Activated T-helper 1 cell treated with anti-CD3 and anti-CD28 coated beads, Interleukin-12 subunit alpha, Interleukin-12 subunit beta, Interleukin-2, Interleukin-4 antibody, amounts not matched to agents 30 ng/mL and 10 ng/mL and 1 ng/mL, durations not matched to agents 14 hours and 24 hours and 36 hours (primary cell): ENCODE measurements around the gene PDHB. TPM values are rescaled to one million over a fixed set of nuclear protein-coding genes. Genes with fewer than 3 reads are reported as not detected.
"Not testable (repeated sequence)": the region's sequence is repeated elsewhere in the genome, so short reads cannot be mapped to it uniquely, and the experiment has no call there.

Experiments used
- DNase-seq: peaks from one replicate; pipeline ENCODE4 v3.0.0; 2021; ENCODE audit warnings: low spot score
- H3K27ac Mint-ChIP-seq: one replicate; pipeline ENCODE4 v1.8.0; 2021; ENCODE audit warnings: mild to moderate bottlenecking, mixed read lengths
- H3K27me3 Mint-ChIP-seq: one replicate; pipeline ENCODE4 v1.8.0; 2022; ENCODE audit warnings: mild to moderate bottlenecking, moderate library complexity, mixed read lengths; ENCODE audit not compliant: insufficient read depth
- H3K36me3 Mint-ChIP-seq: one replicate; pipeline ENCODE4 v1.8.0; 2021; ENCODE audit warnings: low read depth, mixed read lengths
- H3K4me1 Mint-ChIP-seq: one replicate; pipeline ENCODE4 v1.8.0; 2021; ENCODE audit warnings: low read depth, mixed read lengths
- H3K4me3 Mint-ChIP-seq: one replicate; pipeline ENCODE4 v1.8.0; 2021; ENCODE audit warnings: mild to moderate bottlenecking, moderate library complexity, mixed read lengths
- H3K9me3 Mint-ChIP-seq: one replicate; pipeline ENCODE4 v1.8.0; 2021; ENCODE audit warnings: mixed read lengths
- intact Hi-C: fragments of 100-400 bp; cut with micrococcal nuclease; formaldehyde crosslinking; loops from one replicate; pipeline ENCODE4 v1.15.1; 2024
- total RNA-seq: library from RNA; stranded (reverse); gene quantifications from 2 replicates; pipeline ENCODE4 v1.2.3, GENCODE V29; 2022

Gene PDHB
- total RNA-seq, 1 donor from 2014 or later: 68.1 TPM

DNA sequence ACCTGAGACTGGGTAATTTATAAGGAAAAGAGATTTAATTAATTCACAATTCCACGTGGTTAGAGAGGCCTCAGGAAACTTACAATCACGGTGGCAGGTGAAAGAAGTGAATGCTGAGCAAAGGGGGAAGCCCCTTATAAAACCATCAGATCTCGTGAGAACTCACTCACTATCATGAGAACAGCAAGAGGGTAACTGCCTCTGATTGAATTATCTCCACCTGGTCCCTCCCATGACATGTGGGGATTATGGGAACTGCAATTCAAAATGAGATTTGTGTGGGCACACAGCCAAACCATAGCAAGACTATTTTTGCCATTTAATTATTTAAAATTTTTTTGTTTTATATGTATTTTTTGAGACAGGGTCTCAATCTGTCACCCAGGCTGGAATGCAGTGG is 31.2 kb upstream of the PDHB start:
- H3K9me3 Mint-ChIP-seq: no peaks in the 10 kb centered on the region
- intact Hi-C loops: no loop called here
- H3K27ac Mint-ChIP-seq: no peak overlapping the region
- H3K36me3 Mint-ChIP-seq: no peaks in the 10 kb centered on the region
- H3K4me1 Mint-ChIP-seq: peaks cover 20% of the 10 kb centered on the region
- no peak overlapping the region for H3K4me3 Mint-ChIP-seq
- peaks cover 15% of the 10 kb centered on the region for H3K27me3 Mint-ChIP-seq
- DNase-seq: no peak

DNA sequence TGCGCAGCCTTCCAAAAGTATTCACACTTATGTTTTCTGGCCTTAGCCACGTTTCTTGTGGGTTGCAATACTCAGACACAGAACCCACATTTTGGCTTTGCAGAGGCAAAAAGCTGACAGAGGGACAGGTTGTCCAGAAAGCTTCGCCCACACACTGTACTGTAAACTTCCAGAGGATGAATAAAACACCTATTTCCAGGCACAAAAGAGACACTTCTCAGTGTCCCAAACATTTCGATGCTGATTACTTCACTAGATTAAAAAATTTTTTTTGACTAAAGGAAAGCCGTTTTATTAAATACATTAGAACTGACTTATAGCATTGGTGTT is 30.3 kb upstream of the PDHB start:
- H3K4me3 Mint-ChIP-seq: no peak overlapping the region

DNA sequence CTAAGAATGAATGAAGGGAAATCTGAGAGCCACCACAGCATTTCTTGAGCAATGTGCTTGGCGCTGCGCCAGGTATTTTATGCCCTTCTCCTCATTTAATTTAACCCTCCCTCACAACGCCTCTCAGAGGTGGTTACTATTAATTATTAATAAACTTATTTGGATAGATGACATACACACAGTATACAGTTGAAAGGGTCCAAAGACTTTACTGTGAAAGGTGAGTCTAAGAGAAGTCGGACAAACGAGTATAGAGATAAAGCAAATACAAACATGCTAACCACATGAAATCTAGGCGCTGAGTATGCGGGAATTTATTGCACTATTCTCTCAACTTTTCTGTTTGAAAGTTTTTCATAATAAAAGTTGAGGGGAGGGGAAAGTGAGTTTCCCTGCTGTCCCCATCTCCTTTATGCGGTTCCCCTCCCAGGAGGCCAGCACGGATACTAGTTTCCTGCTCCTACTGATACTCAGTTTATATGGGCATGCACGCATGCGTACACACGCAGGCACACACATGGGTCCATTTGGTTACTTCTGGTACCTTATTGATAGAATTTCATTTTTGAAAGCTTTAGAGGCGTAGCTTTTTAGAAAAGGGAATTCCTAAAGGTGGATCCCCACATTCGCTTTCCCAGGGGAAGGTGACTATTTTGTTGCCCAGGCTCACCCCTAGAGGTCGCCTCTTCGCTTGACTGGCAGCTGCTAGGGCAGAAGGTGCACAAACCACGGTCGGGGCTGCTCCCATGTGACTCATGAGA is 29.7 kb upstream of the PDHB start:
- peak; percentile 71 for DNase-seq
- Mint-ChIP-seq H3K36me3 (no peaks in the 10 kb centered on the region), H3K27me3 (peaks cover 17% of the 10 kb centered on the region), H3K9me3 (no peaks in the 10 kb centered on the region), H3K27ac (no peak overlapping the region), H3K4me1 (peaks cover 13% of the 10 kb centered on the region), H3K4me3 (no peak overlapping the region)
- intact Hi-C loops: loop anchor here (1.0 kb wide), 5 partner anchors 8 to 167 kb away; no protein-coding TSS in a partner anchor

More for the DNA sequence above, 30.3 kb upstream of the PDHB start:
- Mint-ChIP-seq H3K4me1 (peaks cover 16% of the 10 kb centered on the region), H3K9me3 (no peaks in the 10 kb centered on the region), H3K27me3 (peaks cover 17% of the 10 kb centered on the region), H3K27ac (no peak overlapping the region), H3K36me3 (no peaks in the 10 kb centered on the region)
- intact Hi-C loops: loop anchor here (1.0 kb wide), 5 partner anchors 7 to 166 kb away; no protein-coding TSS in a partner anchor
- DNase-seq: no peak

DNA sequence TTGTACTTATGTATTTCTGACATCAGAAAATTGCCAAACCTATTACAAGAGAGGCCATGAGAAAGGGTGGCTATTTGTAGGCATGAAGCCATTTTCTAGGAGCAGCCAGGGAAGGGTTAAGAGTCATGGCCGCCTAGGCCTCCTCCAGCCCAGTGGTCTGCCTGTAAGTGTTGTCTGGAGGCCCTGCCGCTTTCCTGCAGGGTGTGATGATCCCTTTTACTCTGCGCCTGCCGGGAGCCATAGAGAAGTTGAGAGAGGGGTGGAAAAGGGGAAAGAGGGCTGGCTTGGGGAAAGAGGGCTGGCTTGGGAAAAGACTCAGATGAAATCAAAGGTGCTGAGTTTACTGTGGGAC is 29.2 kb upstream of the PDHB start:
- Mint-ChIP-seq H3K9me3 (no peaks in the 10 kb centered on the region), H3K27ac (no peak overlapping the region), H3K4me1 (peaks cover 13% of the 10 kb centered on the region), H3K27me3 (peaks cover 17% of the 10 kb centered on the region), H3K36me3 (no peaks in the 10 kb centered on the region), H3K4me3 (no peak overlapping the region)
- DNase-seq: no peak
- intact Hi-C loops: loop anchor here (1.0 kb wide), 5 partner anchors 8 to 167 kb away; no protein-coding TSS in a partner anchor

DNA sequence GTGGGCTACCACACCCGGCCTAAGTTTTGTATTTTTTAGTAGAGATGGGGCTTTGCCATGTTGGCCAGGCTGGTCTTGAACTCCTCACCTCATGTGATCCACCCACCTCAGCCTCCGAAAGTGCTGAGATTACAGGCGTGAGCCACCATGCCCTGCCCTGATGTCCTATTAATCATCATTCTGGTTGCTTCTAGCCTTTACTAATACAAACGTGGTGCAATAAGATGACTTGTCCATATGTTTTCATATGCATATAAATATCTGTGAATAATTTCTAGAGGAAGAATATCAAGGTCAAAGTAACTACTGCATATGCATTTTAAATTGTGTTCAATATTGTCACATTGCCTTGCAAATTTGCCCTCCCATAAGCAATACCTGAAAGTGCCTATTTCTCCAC is 25.5 kb upstream of the PDHB start:
- intact Hi-C loops: no loop called here
- Mint-ChIP-seq H3K4me1 (peaks cover 8% of the 10 kb centered on the region), H3K4me3 (no peak overlapping the region), H3K27me3 (peaks cover 12% of the 10 kb centered on the region), H3K27ac (no peak overlapping the region), H3K9me3 (peaks cover 20% of the 10 kb centered on the region), H3K36me3 (peaks cover 2% of the 10 kb centered on the region)
- DNase-seq: no peak

DNA sequence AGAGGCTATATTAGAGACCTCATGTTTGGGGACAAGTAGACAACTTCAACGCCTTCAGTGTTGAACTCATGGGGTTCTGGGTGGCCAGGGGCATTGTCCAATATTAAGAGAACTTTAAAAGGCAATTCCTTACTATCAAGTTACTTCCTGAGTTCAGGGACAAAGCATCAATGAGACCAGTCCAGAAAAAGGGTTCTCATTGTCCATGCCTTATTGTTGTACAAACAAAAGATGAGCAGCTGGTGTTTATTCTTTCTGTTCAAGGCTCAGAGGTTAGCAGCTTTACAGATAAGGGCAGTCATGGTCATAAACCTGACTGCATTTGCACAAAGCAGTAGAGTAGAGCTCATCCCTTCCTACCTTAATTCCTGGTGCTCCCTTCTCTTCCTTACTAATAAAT is 18.5 kb upstream of the PDHB start:
- DNase-seq: no peak
- H3K9me3 Mint-ChIP-seq: peaks cover 33% of the 10 kb centered on the region
- no peaks in the 10 kb centered on the region for H3K4me1 Mint-ChIP-seq
- no peak overlapping the region for H3K4me3 Mint-ChIP-seq
- H3K27ac Mint-ChIP-seq: no peak overlapping the region
- intact Hi-C loops: no loop called here
- H3K27me3 Mint-ChIP-seq: peaks cover 10% of the 10 kb centered on the region
- H3K36me3 Mint-ChIP-seq: peaks cover 2% of the 10 kb centered on the region

DNA sequence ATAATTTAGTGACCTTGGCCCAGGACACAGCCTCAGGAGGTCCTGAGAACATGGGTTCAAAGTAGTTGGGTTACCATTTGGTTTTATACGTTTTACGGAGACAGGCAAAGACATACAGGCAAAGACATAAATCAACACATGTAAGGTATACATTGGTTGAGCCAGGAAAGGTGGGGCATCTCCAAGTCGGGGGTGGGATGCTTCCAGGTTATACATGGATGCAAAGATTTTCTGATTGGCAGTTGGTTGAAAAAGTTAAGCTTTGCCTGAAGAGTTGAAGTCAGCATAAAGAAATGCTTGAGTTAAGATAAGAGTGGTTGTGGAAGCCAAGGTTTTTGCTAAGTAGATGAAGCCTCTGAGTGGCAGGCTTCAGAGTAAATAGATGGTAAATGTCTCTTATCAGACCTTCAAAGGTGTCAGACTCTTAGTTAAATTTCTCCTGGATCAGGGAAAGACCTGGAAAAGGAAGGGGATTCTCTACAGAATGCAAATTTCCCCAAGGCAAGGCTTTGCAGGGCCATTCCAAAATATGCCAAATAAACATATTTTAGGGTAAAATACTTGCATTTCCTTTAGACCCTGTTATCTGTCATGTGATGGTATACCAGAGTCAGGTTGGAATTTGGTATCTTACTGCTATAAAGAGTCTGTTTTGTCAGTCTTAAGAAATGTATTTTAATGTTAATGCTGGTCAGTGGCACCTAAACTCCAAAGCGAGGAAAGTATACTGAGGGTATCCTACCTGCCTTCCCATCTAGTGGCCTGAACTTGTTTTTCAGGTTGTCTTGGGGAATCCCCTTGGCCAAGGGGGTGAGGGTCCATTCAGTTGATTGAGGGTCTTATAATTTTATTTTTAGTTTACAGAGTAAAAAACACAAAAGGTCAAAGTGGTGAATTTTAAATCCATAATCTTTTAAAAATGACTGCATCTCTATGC is 8.2 kb upstream of the PDHB start:
- Mint-ChIP-seq H3K27me3 (peaks cover 10% of the 10 kb centered on the region), H3K4me1 (no peaks in the 10 kb centered on the region), H3K27ac (no peak overlapping the region), H3K36me3 (no peaks in the 10 kb centered on the region), H3K9me3 (no peaks in the 10 kb centered on the region), H3K4me3 (no peak overlapping the region)
- intact Hi-C loops: no loop called here
- no peak for DNase-seq

DNA sequence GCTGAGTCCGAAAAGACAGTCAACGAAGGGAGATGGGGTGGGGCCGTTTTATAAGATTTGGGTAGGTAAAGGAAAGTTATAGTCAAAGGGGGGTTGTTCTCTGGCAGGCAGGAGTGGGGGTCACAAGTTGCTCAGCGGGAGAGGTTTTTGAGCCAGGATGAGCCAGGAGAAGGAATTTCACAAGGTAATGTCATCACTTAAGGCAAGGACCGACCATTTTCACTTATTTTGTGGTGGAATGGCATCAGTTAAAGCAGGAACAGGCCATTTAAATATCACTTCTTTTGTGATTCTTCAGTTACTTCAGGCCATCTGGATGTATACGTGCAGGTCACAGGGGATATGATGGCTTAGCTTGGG is 7.3 kb upstream of the PDHB start:
- DNase-seq, intact Hi-C loops, H3K36me3 Mint-ChIP-seq, H3K27me3 Mint-ChIP-seq, H3K4me3 Mint-ChIP-seq, H3K27ac Mint-ChIP-seq, H3K9me3 Mint-ChIP-seq, H3K4me1 Mint-ChIP-seq: not testable (repeated sequence)

DNA sequence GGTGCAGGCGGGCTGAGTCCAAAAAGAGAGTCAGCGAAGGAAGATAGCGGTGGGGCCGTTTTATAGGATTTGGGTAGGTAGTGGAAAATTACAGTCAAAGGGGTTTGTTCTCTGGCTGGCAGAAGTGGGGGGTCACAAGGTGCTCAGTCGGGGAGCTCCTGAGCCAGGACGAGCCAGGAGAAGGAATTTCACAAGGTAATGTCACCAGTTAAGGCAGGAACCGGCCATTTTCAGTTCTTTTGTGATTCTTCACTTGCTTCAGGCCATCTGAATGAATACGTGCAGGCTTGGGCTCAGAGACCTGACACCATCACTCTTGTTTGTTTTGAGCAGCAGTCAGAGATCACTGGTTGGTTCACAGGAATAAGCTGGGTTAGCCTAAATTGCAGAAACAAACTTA is 3.6 kb upstream of the PDHB start:
- intact Hi-C loops: loop anchor here (10.0 kb wide), 1 partner anchor 432 kb away; the partner anchor contains the start of gene FLNB
- H3K36me3 Mint-ChIP-seq, H3K27ac Mint-ChIP-seq, H3K4me3 Mint-ChIP-seq, DNase-seq, H3K9me3 Mint-ChIP-seq, H3K27me3 Mint-ChIP-seq: not testable (repeated sequence)
- peaks cover 21% of the 10 kb centered on the region for H3K4me1 Mint-ChIP-seq

DNA sequence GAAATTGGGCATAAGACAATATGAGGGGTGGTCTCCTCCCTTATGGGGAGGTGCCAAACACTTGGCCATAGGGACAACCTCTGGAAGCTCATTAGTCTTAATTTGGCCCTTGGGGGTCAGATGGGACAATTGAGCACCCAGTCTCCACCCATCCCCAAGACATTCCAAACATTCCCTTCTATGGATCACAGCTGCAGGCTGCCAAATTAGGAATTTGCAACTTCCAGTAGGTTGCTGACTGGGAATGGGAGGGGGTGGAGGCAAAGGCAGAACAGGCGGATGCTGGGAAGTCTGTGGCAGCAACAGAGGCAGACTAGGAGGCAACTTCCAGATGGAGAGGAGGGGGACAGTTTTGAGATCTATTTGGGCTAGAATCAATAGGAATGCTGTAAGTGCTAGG is 1.4 kb upstream of the PDHB start:
- peaks cover 29% of the 10 kb centered on the region for H3K4me1 Mint-ChIP-seq
- intact Hi-C loops: loop anchor here (1.0 to 10.0 kb wide), 3 partner anchors 28 to 430 kb away; partner anchors contain the start of gene FLNB
- peaks cover 9% of the 10 kb centered on the region for H3K36me3 Mint-ChIP-seq
- no peaks in the 10 kb centered on the region for H3K9me3 Mint-ChIP-seq
- peaks cover 4% of the 10 kb centered on the region for H3K27me3 Mint-ChIP-seq
- no peak overlapping the region for H3K4me3 Mint-ChIP-seq
- no peak for DNase-seq
- H3K27ac Mint-ChIP-seq: no peak overlapping the region

DNA sequence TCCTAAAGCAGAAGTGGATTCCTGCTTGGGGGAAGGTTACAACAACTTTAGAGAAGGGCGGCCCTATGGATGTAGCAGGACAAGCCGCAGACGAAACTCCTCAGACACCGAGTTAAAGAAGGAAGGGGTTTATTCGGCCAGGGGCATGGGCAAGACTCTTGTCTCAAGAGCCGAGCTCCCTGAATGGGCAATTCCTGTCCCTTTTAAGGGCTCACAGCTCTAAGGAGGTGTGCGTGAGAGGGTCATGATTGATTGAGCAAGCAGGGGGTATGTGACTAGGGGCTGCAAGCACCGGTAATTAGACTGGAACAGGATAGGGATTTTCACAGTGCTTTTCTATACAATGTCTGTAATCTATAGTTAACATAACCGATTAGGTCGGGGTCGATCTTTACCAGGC is 879 bp upstream of the PDHB start:
- Mint-ChIP-seq H3K27ac (no peak overlapping the region), H3K36me3 (peaks cover 13% of the 10 kb centered on the region), H3K9me3 (no peaks in the 10 kb centered on the region), H3K27me3 (peaks cover 4% of the 10 kb centered on the region), H3K4me1 (peaks cover 29% of the 10 kb centered on the region), H3K4me3 (peak overlapping the region; percentile 88)
- no peak for DNase-seq
- intact Hi-C loops: loop anchor here (1.0 to 10.0 kb wide), 3 partner anchors 29 to 430 kb away; partner anchors contain the start of gene FLNB

DNA sequence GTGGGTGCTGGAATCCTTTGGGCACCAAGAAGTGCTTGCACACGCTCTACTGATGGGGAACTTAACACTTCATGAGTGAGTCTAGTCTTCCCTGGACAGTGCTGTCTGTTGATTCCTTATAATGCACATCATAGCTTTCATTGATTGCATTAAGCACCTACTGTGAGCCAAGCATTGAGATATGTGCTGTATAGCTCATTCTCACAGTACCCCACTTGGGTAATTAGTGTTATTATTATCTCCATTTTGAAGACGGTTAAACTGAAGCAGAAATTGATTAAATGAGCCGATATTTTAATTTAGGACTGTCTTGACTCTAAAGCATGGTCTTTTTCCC is 504 bp upstream of the PDHB start:
- no peaks in the 10 kb centered on the region for H3K9me3 Mint-ChIP-seq
- intact Hi-C loops: loop anchor here (1.0 to 10.0 kb wide), 3 partner anchors 29 to 429 kb away; partner anchors contain the start of gene FLNB
- peaks cover 17% of the 10 kb centered on the region for H3K36me3 Mint-ChIP-seq
- H3K27me3 Mint-ChIP-seq: peaks cover 3% of the 10 kb centered on the region
- H3K4me3 Mint-ChIP-seq: peak overlapping the region; percentile 88
- H3K4me1 Mint-ChIP-seq: peaks cover 29% of the 10 kb centered on the region
- DNase-seq: no peak
- peak overlapping the region; percentile 84 for H3K27ac Mint-ChIP-seq

DNA sequence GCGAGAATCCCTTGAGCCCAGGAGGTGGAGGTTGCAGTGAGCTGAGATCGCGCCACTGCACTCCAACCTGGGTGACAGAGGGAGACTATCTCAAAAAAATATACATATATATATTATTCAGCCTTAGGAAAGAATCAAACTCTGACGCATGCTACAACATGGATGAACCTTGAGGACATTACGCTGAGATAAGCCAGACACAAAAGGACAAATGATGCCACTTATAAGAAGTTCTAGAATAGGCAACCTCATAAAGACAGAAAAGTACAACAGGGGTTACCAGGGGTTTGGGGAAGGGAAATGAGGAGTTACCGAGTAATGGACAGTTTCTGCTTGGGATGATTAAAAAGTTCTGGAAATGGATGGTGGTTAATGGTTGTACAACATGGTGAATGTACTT is 727 bp downstream of the PDHB start:
- Mint-ChIP-seq H3K36me3 (peaks cover 29% of the 10 kb centered on the region), H3K4me3 (peak overlapping the region; percentile 88), H3K27me3 (no peaks in the 10 kb centered on the region), H3K27ac (peak overlapping the region; percentile 91), H3K9me3 (no peaks in the 10 kb centered on the region), H3K4me1 (peaks cover 29% of the 10 kb centered on the region)
- intact Hi-C loops: loop anchor here (1.0 to 10.0 kb wide), 11 partner anchors 38 to 836 kb away; partner anchors contain the start of genes ABHD6, ARF4, FLNB and HTD2
- no peak for DNase-seq
